ENCODE measurements around the gene FBLN2.

Gene FBLN2

GRCh38 chr3:13685721-13686120 is 136.8 kb downstream of the FBLN2 start:
- H3K79me2 ChIP-seq (ENCODE audit: insufficient read depth, low read length) = no peaks in the 10 kb centered on the region
- H3K4me2 ChIP-seq (ENCODE audit: insufficient read depth, low read length) = no peak overlapping the region
- no peak overlapping the region for H3K4me3 ChIP-seq (ENCODE audit: low read depth in 1 of 2, low read length in 2 of 2)
- no peaks in the 10 kb centered on the region for H4K20me1 ChIP-seq (ENCODE audit: insufficient read depth, low read length)
- H3K9me3 ChIP-seq (ENCODE audit: insufficient read depth, low read length, severe bottlenecking) = no peaks in the 10 kb centered on the region
- peaks cover 9% of the 10 kb centered on the region for H3K27me3 ChIP-seq (ENCODE audit: insufficient read depth, low read length, poor library complexity)
- no peak overlapping the region for H3K9ac ChIP-seq (ENCODE audit: low read depth, low read length)
- ATAC-seq (ENCODE audit: insufficient read depth, low read depth) = no peak
- TF ChIP-seq CTCF (IDR thresholded peaks at IDR 0.05; ENCODE audit: borderline replicate concordance, extremely low read depth, low read length, poor library complexity, severe bottlenecking) = no peak
- no peak for DNase-seq
- H3K27ac ChIP-seq (ENCODE audit: low read length) = no peak overlapping the region
- no peaks in the 10 kb centered on the region for H3K36me3 ChIP-seq (ENCODE audit: insufficient read depth, low read length)
- H3K4me1 ChIP-seq (ENCODE audit: insufficient read depth, low read length) = no peaks in the 10 kb centered on the region
- no peak overlapping the region for H2AFZ ChIP-seq (ENCODE audit: low read depth, low read length)

- Histone ChIP-seq H3K4me1 (ENCODE audit: insufficient read depth, low read length) (no peaks in the 10 kb centered on the region), H3K27ac (ENCODE audit: low read length) (no peak overlapping the region), H3K9ac (ENCODE audit: low read depth, low read length) (no peak overlapping the region), H4K20me1 (ENCODE audit: insufficient read depth, low read length) (no peaks in the 10 kb centered on the region), H2AFZ (ENCODE audit: low read depth, low read length) (no peak overlapping the region), H3K27me3 (ENCODE audit: insufficient read depth, low read length, poor library complexity) (peaks cover 9% of the 10 kb centered on the region), H3K4me3 (ENCODE audit: low read depth in 1 of 2, low read length in 2 of 2) (no peak overlapping the region), H3K79me2 (ENCODE audit: insufficient read depth, low read length) (no peaks in the 10 kb centered on the region), H3K9me3 (ENCODE audit: insufficient read depth, low read length, severe bottlenecking) (no peaks in the 10 kb centered on the region), H3K36me3 (ENCODE audit: insufficient read depth, low read length) (no peaks in the 10 kb centered on the region), H3K4me2 (ENCODE audit: insufficient read depth, low read length) (no peak overlapping the region)
- ATAC-seq (ENCODE audit: insufficient read depth, low read depth) = no peak
- DNase-seq = no peak
- no peak for TF ChIP-seq EZH2 (IDR thresholded peaks at IDR 0.05; ENCODE audit: borderline replicate concordance, low read depth, low read length, severe bottlenecking)
- no peak for TF ChIP-seq CTCF (IDR thresholded peaks at IDR 0.05; ENCODE audit: borderline replicate concordance, extremely low read depth, low read length, poor library complexity, severe bottlenecking)
Measured at GRCh38 chr3:13686367-13687160, 137.6 kb downstream of the FBLN2 start.

GRCh38 chr3:13687517-13687943 is 138.6 kb downstream of the FBLN2 start:
- Histone ChIP-seq H3K4me2 (ENCODE audit: insufficient read depth, low read length) (no peak overlapping the region), H3K9ac (ENCODE audit: low read depth, low read length) (no peak overlapping the region), H3K79me2 (ENCODE audit: insufficient read depth, low read length) (no peaks in the 10 kb centered on the region), H3K36me3 (ENCODE audit: insufficient read depth, low read length) (no peaks in the 10 kb centered on the region), H4K20me1 (ENCODE audit: insufficient read depth, low read length) (no peaks in the 10 kb centered on the region), H3K27me3 (ENCODE audit: insufficient read depth, low read length, poor library complexity) (peaks cover 9% of the 10 kb centered on the region), H3K4me1 (ENCODE audit: insufficient read depth, low read length) (no peaks in the 10 kb centered on the region), H3K9me3 (ENCODE audit: insufficient read depth, low read length, severe bottlenecking) (no peaks in the 10 kb centered on the region), H2AFZ (ENCODE audit: low read depth, low read length) (no peak overlapping the region), H3K27ac (ENCODE audit: low read length) (no peak overlapping the region), H3K4me3 (ENCODE audit: low read depth in 1 of 2, low read length in 2 of 2) (no peak overlapping the region)
- TF ChIP-seq EZH2 (IDR thresholded peaks at IDR 0.05; ENCODE audit: borderline replicate concordance, low read depth, low read length, severe bottlenecking) (no peak), CTCF (IDR thresholded peaks at IDR 0.05; ENCODE audit: borderline replicate concordance, extremely low read depth, low read length, poor library complexity, severe bottlenecking) (no peak)
- no peak for ATAC-seq (ENCODE audit: insufficient read depth, low read depth)
- no peak for DNase-seq
